ENCODE data around the gene KIF26B.

KIF26B gene

GRCh38 chr1:245211035-245211749 lies 56.4 kb downstream of the KIF26B start:
- no peak for DNase-seq

GRCh38 chr1:245211761-245212160 lies 57.0 kb downstream of the KIF26B start:
- no peak for DNase-seq

- no peak for DNase-seq
Observed at GRCh38 chr1:245212221-245212710, 57.5 kb downstream of the KIF26B start.

- DNase-seq = no peak
Observed at GRCh38 chr1:245213066-245213831, 58.5 kb downstream of the KIF26B start.

GRCh38 chr1:245215071-245215470 lies 60.3 kb downstream of the KIF26B start:
- DNase-seq = no peak

GRCh38 chr1:245216366-245217115 lies 61.8 kb downstream of the KIF26B start:
- DNase-seq = no peak

- DNase-seq = no peak
Observed at GRCh38 chr1:245217853-245218608, 63.2 kb downstream of the KIF26B start.

GRCh38 chr1:245220381-245220985 lies 65.7 kb downstream of the KIF26B start:
- DNase-seq = no peak

GRCh38 chr1:245221805-245222204 lies 67.0 kb downstream of the KIF26B start:
- no peak for DNase-seq

GRCh38 chr1:245222931-245223595 lies 68.3 kb downstream of the KIF26B start:
- no peak for DNase-seq

- DNase-seq = peak; percentile 73
Observed at GRCh38 chr1:245225322-245226202, 70.8 kb downstream of the KIF26B start.

GRCh38 chr1:245226203-245226499 lies 71.4 kb downstream of the KIF26B start:
- no peak for DNase-seq

- DNase-seq = no peak
Observed at GRCh38 chr1:245229051-245229450, 74.3 kb downstream of the KIF26B start.

- DNase-seq = peak; percentile 63
Observed at GRCh38 chr1:245232931-245233330, 78.1 kb downstream of the KIF26B start.

- DNase-seq = no peak
Observed at GRCh38 chr1:245234217-245235081, 79.7 kb downstream of the KIF26B start.

- peak; percentile 29 for DNase-seq
Observed at GRCh38 chr1:245235156-245235555, 80.4 kb downstream of the KIF26B start.

- DNase-seq = no peak
Observed at GRCh38 chr1:245240648-245241165, 85.9 kb downstream of the KIF26B start.

GRCh38 chr1:245241526-245242130 lies 86.8 kb downstream of the KIF26B start:
- DNase-seq = no peak

GRCh38 chr1:245242989-245243388 lies 88.2 kb downstream of the KIF26B start:
- no peak for DNase-seq
